ENCODE results near the gene KCNH1.

KCNH1 gene

DNA sequence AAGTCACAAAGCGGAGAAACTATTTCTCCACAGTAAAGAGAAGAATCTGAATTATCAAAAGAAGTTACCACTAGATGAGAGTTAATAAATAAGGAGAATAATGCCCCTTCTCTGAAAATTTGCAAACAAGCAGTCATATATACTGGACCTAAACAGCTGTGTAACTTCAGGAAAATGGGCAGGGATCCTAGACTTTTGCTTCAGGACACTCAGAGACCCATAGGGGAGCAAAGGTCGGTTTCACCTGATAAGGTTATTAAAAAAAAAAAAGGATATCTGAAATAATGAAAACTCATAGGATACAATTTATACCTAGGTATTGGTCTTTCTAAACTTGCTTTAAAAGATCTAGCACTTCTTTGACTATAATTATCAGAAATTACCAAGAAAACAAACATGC, 191.4 kb downstream of the KCNH1 start:
- no peaks in the 10 kb centered on the region for H3K79me2 ChIP-seq (ENCODE audit: insufficient read depth, low read depth)
- H3K9ac ChIP-seq, result no peak overlapping the region
- no peaks in the 10 kb centered on the region for H3K27me3 ChIP-seq (ENCODE audit: insufficient read depth, low read depth)
- TF ChIP-seq, protein P1, sequence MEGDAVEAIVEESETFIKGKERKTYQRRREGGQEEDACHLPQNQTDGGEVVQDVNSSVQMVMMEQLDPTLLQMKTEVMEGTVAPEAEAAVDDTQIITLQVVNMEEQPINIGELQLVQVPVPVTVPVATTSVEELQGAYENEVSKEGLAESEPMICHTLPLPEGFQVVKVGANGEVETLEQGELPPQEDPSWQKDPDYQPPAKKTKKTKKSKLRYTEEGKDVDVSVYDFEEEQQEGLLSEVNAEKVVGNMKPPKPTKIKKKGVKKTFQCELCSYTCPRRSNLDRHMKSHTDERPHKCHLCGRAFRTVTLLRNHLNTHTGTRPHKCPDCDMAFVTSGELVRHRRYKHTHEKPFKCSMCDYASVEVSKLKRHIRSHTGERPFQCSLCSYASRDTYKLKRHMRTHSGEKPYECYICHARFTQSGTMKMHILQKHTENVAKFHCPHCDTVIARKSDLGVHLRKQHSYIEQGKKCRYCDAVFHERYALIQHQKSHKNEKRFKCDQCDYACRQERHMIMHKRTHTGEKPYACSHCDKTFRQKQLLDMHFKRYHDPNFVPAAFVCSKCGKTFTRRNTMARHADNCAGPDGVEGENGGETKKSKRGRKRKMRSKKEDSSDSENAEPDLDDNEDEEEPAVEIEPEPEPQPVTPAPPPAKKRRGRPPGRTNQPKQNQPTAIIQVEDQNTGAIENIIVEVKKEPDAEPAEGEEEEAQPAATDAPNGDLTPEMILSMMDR (conservative IDR thresholded peaks at IDR 0.05; ENCODE audit: low read depth, low read length), result no peak
- H3K4me1 ChIP-seq (ENCODE audit: low read depth, poor library complexity, severe bottlenecking), result no peaks in the 10 kb centered on the region
- H2AFZ ChIP-seq (ENCODE audit: low read depth), result no peak overlapping the region
- no peaks in the 10 kb centered on the region for H4K20me1 ChIP-seq (ENCODE audit: insufficient read depth)
- no peak overlapping the region for H3K4me3 ChIP-seq (IDR thresholded peaks at IDR 0.05; ENCODE audit: insufficient read depth, low read depth, low read length)
- no peak overlapping the region for H3K4me2 ChIP-seq
- H3K36me3 ChIP-seq (ENCODE audit: insufficient read depth), result no peaks in the 10 kb centered on the region
- no peak overlapping the region for H3K27ac ChIP-seq

DNA sequence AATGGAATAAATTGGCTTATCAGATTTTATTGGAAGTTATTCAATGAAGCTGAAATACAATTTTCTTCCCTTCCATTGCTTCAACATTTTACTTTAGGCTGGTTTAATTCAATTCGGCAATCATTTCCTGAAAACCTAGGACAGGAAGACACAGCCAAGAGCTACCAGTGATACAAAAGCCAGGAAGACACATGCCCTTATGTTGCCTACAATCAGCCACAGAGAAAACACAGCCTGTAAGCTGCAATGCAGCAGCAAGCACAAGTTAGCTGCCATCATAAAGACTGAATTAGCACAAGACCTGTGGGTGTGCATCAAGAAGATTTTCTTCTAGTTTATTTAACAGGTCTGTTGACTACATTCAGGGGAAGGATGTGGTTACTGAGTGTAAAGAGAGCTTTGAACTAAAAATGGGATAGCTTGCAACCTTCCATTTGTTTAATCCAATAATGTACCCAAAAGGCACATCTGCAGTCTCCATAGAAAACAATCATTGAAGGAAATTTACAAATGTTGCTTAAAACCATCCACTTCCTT, 193.8 kb downstream of the KCNH1 start:
- H3K79me2 ChIP-seq (ENCODE audit: insufficient read depth, low read depth), result no peaks in the 10 kb centered on the region
- no peaks in the 10 kb centered on the region for H4K20me1 ChIP-seq (ENCODE audit: insufficient read depth)
- no peak overlapping the region for H3K9ac ChIP-seq
- no peaks in the 10 kb centered on the region for H3K36me3 ChIP-seq (ENCODE audit: insufficient read depth)
- H3K27ac ChIP-seq, result no peak overlapping the region
- no peak overlapping the region for H2AFZ ChIP-seq (ENCODE audit: low read depth)
- no peak overlapping the region for H3K4me3 ChIP-seq (IDR thresholded peaks at IDR 0.05; ENCODE audit: insufficient read depth, low read depth, low read length)
- no peaks in the 10 kb centered on the region for H3K4me1 ChIP-seq (ENCODE audit: low read depth, poor library complexity, severe bottlenecking)
- no peaks in the 10 kb centered on the region for H3K27me3 ChIP-seq (ENCODE audit: insufficient read depth, low read depth)
- no peak overlapping the region for H3K4me2 ChIP-seq
- TF ChIP-seq, protein P1 (conservative IDR thresholded peaks at IDR 0.05; ENCODE audit: low read depth, low read length), result no peak

DNA sequence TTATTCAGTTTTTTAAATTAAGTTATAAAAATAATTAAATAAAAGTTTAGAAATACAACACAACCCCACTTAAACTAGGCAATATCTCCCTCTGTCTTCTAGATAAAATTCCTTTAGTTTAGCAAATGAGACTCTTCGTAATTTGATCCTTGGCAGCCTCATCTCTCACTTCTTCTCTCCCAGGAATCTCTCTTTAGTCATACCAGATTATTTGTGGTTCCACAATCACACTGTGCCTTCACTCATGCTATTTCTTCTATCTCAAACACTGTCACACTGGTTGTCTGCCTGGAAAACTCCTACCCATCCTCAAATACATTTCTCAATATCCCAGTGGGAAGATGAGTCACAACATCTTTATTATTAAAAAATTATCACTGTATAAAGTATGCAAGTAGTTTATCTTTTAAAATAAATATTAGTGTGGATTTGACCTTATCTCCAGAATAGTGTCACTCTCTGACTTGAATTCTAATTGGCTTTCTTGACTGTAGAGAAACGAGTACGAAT, 195.5 kb downstream of the KCNH1 start:
- no peaks in the 10 kb centered on the region for H3K36me3 ChIP-seq (ENCODE audit: insufficient read depth)
- no peak overlapping the region for H3K9ac ChIP-seq
- TF ChIP-seq, protein P1 (conservative IDR thresholded peaks at IDR 0.05; ENCODE audit: low read depth, low read length), result no peak
- no peaks in the 10 kb centered on the region for H3K27me3 ChIP-seq (ENCODE audit: insufficient read depth, low read depth)
- no peak overlapping the region for H3K4me3 ChIP-seq (IDR thresholded peaks at IDR 0.05; ENCODE audit: insufficient read depth, low read depth, low read length)
- H2AFZ ChIP-seq (ENCODE audit: low read depth), result no peak overlapping the region
- no peaks in the 10 kb centered on the region for H4K20me1 ChIP-seq (ENCODE audit: insufficient read depth)
- H3K79me2 ChIP-seq (ENCODE audit: insufficient read depth, low read depth), result no peaks in the 10 kb centered on the region
- H3K4me2 ChIP-seq, result no peak overlapping the region
- H3K4me1 ChIP-seq (ENCODE audit: low read depth, poor library complexity, severe bottlenecking), result no peaks in the 10 kb centered on the region
- H3K27ac ChIP-seq, result no peak overlapping the region

DNA sequence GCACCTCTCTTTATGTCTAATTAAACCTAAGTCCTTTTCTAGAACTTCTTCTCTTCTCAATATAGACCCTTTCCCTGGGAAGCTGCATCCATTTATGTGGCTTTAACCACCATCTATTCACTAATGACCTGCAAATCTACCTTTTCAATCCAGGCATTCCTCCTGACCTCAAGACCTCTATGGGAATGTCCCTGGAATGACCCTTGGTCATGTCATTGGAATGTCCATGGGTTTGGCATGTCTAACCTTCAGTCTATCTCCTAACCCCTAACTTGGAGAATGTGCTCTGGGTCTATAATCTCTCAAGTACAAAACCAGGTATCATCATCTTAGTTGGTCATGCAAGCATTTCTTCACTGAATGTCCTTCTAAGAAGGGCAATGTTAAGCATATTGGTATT, 196.1 kb downstream of the KCNH1 start:
- Histone ChIP-seq H3K4me2 (no peak overlapping the region), H3K4me3 (IDR thresholded peaks at IDR 0.05; ENCODE audit: insufficient read depth, low read depth, low read length) (no peak overlapping the region), H3K9ac (no peak overlapping the region), H4K20me1 (ENCODE audit: insufficient read depth) (no peaks in the 10 kb centered on the region), H3K27me3 (ENCODE audit: insufficient read depth, low read depth) (no peaks in the 10 kb centered on the region), H2AFZ (ENCODE audit: low read depth) (no peak overlapping the region), H3K36me3 (ENCODE audit: insufficient read depth) (no peaks in the 10 kb centered on the region), H3K79me2 (ENCODE audit: insufficient read depth, low read depth) (no peaks in the 10 kb centered on the region), H3K4me1 (ENCODE audit: low read depth, poor library complexity, severe bottlenecking) (no peaks in the 10 kb centered on the region), H3K27ac (no peak overlapping the region)
- TF ChIP-seq, protein P1 (conservative IDR thresholded peaks at IDR 0.05; ENCODE audit: low read depth, low read length), result no peak
